ENCODE measurements around the gene MOB1B.

The MOB1B gene

DNA sequence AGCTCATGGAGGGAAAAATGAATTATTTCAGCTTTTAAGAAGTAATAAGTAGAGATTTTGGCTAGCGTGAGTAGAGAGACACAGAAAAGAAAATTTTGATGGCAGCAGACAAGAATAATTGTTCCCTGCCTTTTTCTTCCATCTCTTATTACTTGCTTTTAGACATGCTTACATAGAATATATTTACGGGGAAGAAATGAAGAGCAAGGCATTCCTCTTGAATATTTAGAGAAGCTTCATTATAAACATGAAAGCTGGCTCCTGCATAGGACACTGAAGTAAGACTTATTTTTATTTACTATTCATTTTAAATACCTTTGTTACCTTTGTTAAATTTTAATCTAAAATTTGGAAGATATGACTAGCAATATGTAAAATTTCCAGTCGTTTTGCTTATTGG, 123.5 kb downstream of the MOB1B start:
- H3K14ac ChIP-seq (ENCODE audit: low read length): no peak overlapping the region
- no peak overlapping the region for H4K8ac ChIP-seq (ENCODE audit: low read depth, low read length)
- no peaks in the 10 kb centered on the region for H3K27me3 ChIP-seq (ENCODE audit: control insufficient read depth in 3 of 3, insufficient read depth in 3 of 3, low read depth in 1 of 3, low read length in 3 of 3)
- no peak overlapping the region for H3K18ac ChIP-seq (ENCODE audit: low read length)
- H3K4ac ChIP-seq (ENCODE audit: low read length): no peak overlapping the region
- no peak overlapping the region for H2AFZ ChIP-seq (ENCODE audit: low read length)
- no CpG with 5 or more reads among the region's 3 CpGs for whole genome bisulfite sequencing, 2 donors (ENCODE audit: extremely low coverage in 2 of 2, insufficient read length in 2 of 2, insufficient replicate concordance in 1 of 2)
- no peak overlapping the region for H4K91ac ChIP-seq (ENCODE audit: low read depth, low read length, poor library complexity)
- no peak overlapping the region for H3K27ac ChIP-seq (replicated peaks; ENCODE audit: low read length)
- no peak overlapping the region for H3K4me2 ChIP-seq (ENCODE audit: insufficient read depth, low read length, poor library complexity, severe bottlenecking)
- H3K4me3 ChIP-seq (ENCODE audit: low read length in 2 of 2): no peak overlapping the region
- H2BK5ac ChIP-seq (ENCODE audit: low read length): no peak overlapping the region
- H2AK5ac ChIP-seq (ENCODE audit: low read depth, low read length): no peak overlapping the region
- peaks cover 2 to 94% of the 10 kb centered on the region in 2 donors for H3K36me3 ChIP-seq (replicated peaks in 1 of 2; ENCODE audit: control insufficient read depth in 2 of 2, insufficient read depth in 2 of 2, low read length in 2 of 2)
- H2BK120ac ChIP-seq (ENCODE audit: low read depth, low read length): no peak overlapping the region
- H3K79me1 ChIP-seq (ENCODE audit: low read depth, low read length): no peaks in the 10 kb centered on the region
- H3K9me3 ChIP-seq (replicated peaks in 1 of 2; ENCODE audit: control insufficient read depth in 2 of 2, insufficient read depth in 1 of 2, low read depth in 1 of 2, low read length in 2 of 2): no peaks in the 10 kb centered on the region
- H3K9ac ChIP-seq (ENCODE audit: low read depth, low read length, poor library complexity): no peak overlapping the region
- H2BK12ac ChIP-seq (ENCODE audit: low read length): no peak overlapping the region
- no peak overlapping the region for H2BK15ac ChIP-seq (ENCODE audit: low read length)
- H3K4me1 ChIP-seq (ENCODE audit: control insufficient read depth in 2 of 2, insufficient read depth in 1 of 2, low read depth in 1 of 2, low read length in 2 of 2): no peaks in the 10 kb centered on the region
- no peak overlapping the region for H3K23ac ChIP-seq (ENCODE audit: low read depth, low read length, poor library complexity)
- no peak for DNase-seq (ENCODE audit: low spot score)

DNA sequence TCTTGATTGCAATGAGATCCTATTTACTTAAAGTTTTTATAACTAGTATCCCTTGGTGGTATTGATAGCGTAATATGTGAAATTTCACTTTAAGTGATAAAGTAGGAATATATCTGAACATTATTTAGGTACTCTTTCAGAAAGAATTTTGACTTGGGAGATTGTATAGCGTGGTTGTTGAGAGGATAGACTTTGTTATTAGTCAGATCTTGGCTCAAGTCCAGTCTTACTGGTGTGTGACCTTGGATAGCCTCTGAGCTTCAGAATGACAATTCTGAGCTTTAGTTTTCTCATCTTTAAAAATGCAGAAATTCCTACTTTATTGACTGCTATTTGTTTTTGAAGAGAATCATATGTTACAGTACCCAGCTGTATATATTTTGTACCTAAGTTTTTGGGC, 123.9 kb downstream of the MOB1B start:
- Histone ChIP-seq H2BK120ac (ENCODE audit: low read depth, low read length) (no peak overlapping the region), H3K4me3 (ENCODE audit: low read length in 2 of 2) (no peak overlapping the region), H3K9me3 (replicated peaks in 1 of 2; ENCODE audit: control insufficient read depth in 2 of 2, insufficient read depth in 1 of 2, low read depth in 1 of 2, low read length in 2 of 2) (no peaks in the 10 kb centered on the region), H3K79me1 (ENCODE audit: low read depth, low read length) (no peaks in the 10 kb centered on the region), H4K91ac (ENCODE audit: low read depth, low read length, poor library complexity) (no peak overlapping the region), H3K18ac (ENCODE audit: low read length) (no peak overlapping the region), H3K4me1 (ENCODE audit: control insufficient read depth in 2 of 2, insufficient read depth in 1 of 2, low read depth in 1 of 2, low read length in 2 of 2) (no peaks in the 10 kb centered on the region), H2BK5ac (ENCODE audit: low read length) (no peak overlapping the region), H3K36me3 (replicated peaks in 1 of 2; ENCODE audit: control insufficient read depth in 2 of 2, insufficient read depth in 2 of 2, low read length in 2 of 2) (peaks cover 2 to 96% of the 10 kb centered on the region in 2 donors), H3K9ac (ENCODE audit: low read depth, low read length, poor library complexity) (no peak overlapping the region), H3K14ac (ENCODE audit: low read length) (no peak overlapping the region), H2AK5ac (ENCODE audit: low read depth, low read length) (no peak overlapping the region), H2BK12ac (ENCODE audit: low read length) (no peak overlapping the region), H3K27me3 (ENCODE audit: control insufficient read depth in 3 of 3, insufficient read depth in 3 of 3, low read depth in 1 of 3, low read length in 3 of 3) (no peaks in the 10 kb centered on the region), H2BK15ac (ENCODE audit: low read length) (no peak overlapping the region), H3K23ac (ENCODE audit: low read depth, low read length, poor library complexity) (no peak overlapping the region), H2AFZ (ENCODE audit: low read length) (no peak overlapping the region), H3K4me2 (ENCODE audit: insufficient read depth, low read length, poor library complexity, severe bottlenecking) (no peak overlapping the region), H3K4ac (ENCODE audit: low read length) (no peak overlapping the region), H3K27ac (replicated peaks; ENCODE audit: low read length) (no peak overlapping the region), H4K8ac (ENCODE audit: low read depth, low read length) (no peak overlapping the region)
- DNase-seq (ENCODE audit: low spot score): no peak
- WGBS, 2 donors (ENCODE audit: extremely low coverage in 2 of 2, insufficient read length in 2 of 2, insufficient replicate concordance in 1 of 2): no CpG with 5 or more reads among the region's 2 CpGs

DNA sequence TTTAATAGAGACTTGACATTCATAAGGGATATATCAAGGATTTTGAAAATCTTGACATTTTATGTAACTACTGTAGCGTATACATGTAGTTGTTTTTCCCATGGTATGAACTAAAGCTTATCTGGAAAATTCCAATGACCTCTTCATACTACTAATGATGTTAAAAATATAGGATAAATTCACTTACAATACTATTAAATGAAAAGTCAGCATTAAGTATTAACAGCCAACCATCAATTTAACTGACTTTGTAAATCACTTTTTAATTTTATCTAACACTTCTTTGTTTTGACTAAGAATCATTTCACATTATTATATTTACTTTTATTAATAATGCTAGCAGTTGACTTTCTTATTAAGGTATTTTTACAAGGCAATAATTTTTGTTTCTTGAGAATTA, 125.4 kb downstream of the MOB1B start:
- no peak overlapping the region for H2BK12ac ChIP-seq (ENCODE audit: low read length)
- H3K23ac ChIP-seq (ENCODE audit: low read depth, low read length, poor library complexity): no peak overlapping the region
- no peaks in the 10 kb centered on the region for H3K79me1 ChIP-seq (ENCODE audit: low read depth, low read length)
- no peak overlapping the region for H3K14ac ChIP-seq (ENCODE audit: low read length)
- no peaks in the 10 kb centered on the region for H3K9me3 ChIP-seq (replicated peaks in 1 of 2; ENCODE audit: control insufficient read depth in 2 of 2, insufficient read depth in 1 of 2, low read depth in 1 of 2, low read length in 2 of 2)
- H3K4me1 ChIP-seq (ENCODE audit: control insufficient read depth in 2 of 2, insufficient read depth in 1 of 2, low read depth in 1 of 2, low read length in 2 of 2): no peaks in the 10 kb centered on the region
- H3K9ac ChIP-seq (ENCODE audit: low read depth, low read length, poor library complexity): no peak overlapping the region
- peaks cover 2 to 98% of the 10 kb centered on the region in 2 donors for H3K36me3 ChIP-seq (replicated peaks in 1 of 2; ENCODE audit: control insufficient read depth in 2 of 2, insufficient read depth in 2 of 2, low read length in 2 of 2)
- H3K18ac ChIP-seq (ENCODE audit: low read length): no peak overlapping the region
- no peak overlapping the region for H4K91ac ChIP-seq (ENCODE audit: low read depth, low read length, poor library complexity)
- no peak overlapping the region for H2BK120ac ChIP-seq (ENCODE audit: low read depth, low read length)
- no peak overlapping the region for H3K27ac ChIP-seq (replicated peaks; ENCODE audit: low read length)
- no peak overlapping the region for H2AK5ac ChIP-seq (ENCODE audit: low read depth, low read length)
- no peak overlapping the region for H2BK5ac ChIP-seq (ENCODE audit: low read length)
- no peak overlapping the region for H4K8ac ChIP-seq (ENCODE audit: low read depth, low read length)
- no peak for DNase-seq (ENCODE audit: low spot score)
- no peak overlapping the region for H3K4me2 ChIP-seq (ENCODE audit: insufficient read depth, low read length, poor library complexity, severe bottlenecking)
- no peak overlapping the region for H2AFZ ChIP-seq (ENCODE audit: low read length)
- no peak overlapping the region for H3K4me3 ChIP-seq (ENCODE audit: low read length in 2 of 2)
- no peak overlapping the region for H2BK15ac ChIP-seq (ENCODE audit: low read length)
- H3K27me3 ChIP-seq (ENCODE audit: control insufficient read depth in 3 of 3, insufficient read depth in 3 of 3, low read depth in 1 of 3, low read length in 3 of 3): no peaks in the 10 kb centered on the region
- no peak overlapping the region for H3K4ac ChIP-seq (ENCODE audit: low read length)
- no CpG with 5 or more reads among the region's 1 CpG for WGBS, 2 donors (ENCODE audit: extremely low coverage in 2 of 2, insufficient read length in 2 of 2, insufficient replicate concordance in 1 of 2)

DNA sequence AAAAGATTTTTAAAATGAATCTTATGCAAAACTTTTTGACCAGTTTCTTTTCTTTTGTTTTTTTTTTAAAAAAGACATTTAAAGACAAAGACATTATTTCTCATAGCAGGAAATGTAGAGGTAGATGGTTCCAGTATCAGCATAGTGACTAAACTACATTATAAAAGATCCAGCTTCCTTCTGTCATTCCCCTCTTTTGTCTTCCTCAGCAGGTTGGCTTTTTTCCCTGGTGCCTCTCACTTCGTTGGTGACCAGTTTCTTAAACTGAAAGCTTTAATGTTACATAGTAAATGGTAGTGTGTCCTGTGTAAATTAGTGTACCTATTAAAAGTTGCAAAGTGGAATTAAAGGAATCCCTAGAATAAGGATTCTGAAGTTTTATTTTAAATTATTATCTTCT, 127.3 kb downstream of the MOB1B start:
- H3K27ac ChIP-seq (replicated peaks; ENCODE audit: low read length): no peak overlapping the region
- no peak overlapping the region for H3K9ac ChIP-seq (ENCODE audit: low read depth, low read length, poor library complexity)
- no peak overlapping the region for H2AFZ ChIP-seq (ENCODE audit: low read length)
- H4K8ac ChIP-seq (ENCODE audit: low read depth, low read length): no peak overlapping the region
- H2BK5ac ChIP-seq (ENCODE audit: low read length): no peak overlapping the region
- no peaks in the 10 kb centered on the region for H3K79me1 ChIP-seq (ENCODE audit: low read depth, low read length)
- H3K4me1 ChIP-seq (ENCODE audit: control insufficient read depth in 2 of 2, insufficient read depth in 1 of 2, low read depth in 1 of 2, low read length in 2 of 2): no peaks in the 10 kb centered on the region
- no peaks in the 10 kb centered on the region for H3K27me3 ChIP-seq (ENCODE audit: control insufficient read depth in 3 of 3, insufficient read depth in 3 of 3, low read depth in 1 of 3, low read length in 3 of 3)
- no peak overlapping the region for H2BK15ac ChIP-seq (ENCODE audit: low read length)
- no peak overlapping the region for H3K18ac ChIP-seq (ENCODE audit: low read length)
- no peak overlapping the region for H3K4me2 ChIP-seq (ENCODE audit: insufficient read depth, low read length, poor library complexity, severe bottlenecking)
- no peaks in the 10 kb centered on the region for H3K9me3 ChIP-seq (replicated peaks in 1 of 2; ENCODE audit: control insufficient read depth in 2 of 2, insufficient read depth in 1 of 2, low read depth in 1 of 2, low read length in 2 of 2)
- no peak overlapping the region for H2AK5ac ChIP-seq (ENCODE audit: low read depth, low read length)
- no CpG with 5 or more reads among the region's 1 CpG for WGBS, 2 donors (ENCODE audit: extremely low coverage in 2 of 2, insufficient read length in 2 of 2, insufficient replicate concordance in 1 of 2)
- H3K23ac ChIP-seq (ENCODE audit: low read depth, low read length, poor library complexity): no peak overlapping the region
- H2BK12ac ChIP-seq (ENCODE audit: low read length): no peak overlapping the region
- H2BK120ac ChIP-seq (ENCODE audit: low read depth, low read length): no peak overlapping the region
- no peak overlapping the region for H3K4ac ChIP-seq (ENCODE audit: low read length)
- no peak overlapping the region for H3K4me3 ChIP-seq (ENCODE audit: low read length in 2 of 2)
- no peak overlapping the region for H4K91ac ChIP-seq (ENCODE audit: low read depth, low read length, poor library complexity)
- H3K36me3 ChIP-seq (replicated peaks in 1 of 2; ENCODE audit: control insufficient read depth in 2 of 2, insufficient read depth in 2 of 2, low read length in 2 of 2): peaks cover 2 to 93% of the 10 kb centered on the region in 2 donors
- H3K14ac ChIP-seq (ENCODE audit: low read length): no peak overlapping the region
- DNase-seq (ENCODE audit: low spot score): no peak
